Measurements from ENCODE around the gene USP38.

DNA sequence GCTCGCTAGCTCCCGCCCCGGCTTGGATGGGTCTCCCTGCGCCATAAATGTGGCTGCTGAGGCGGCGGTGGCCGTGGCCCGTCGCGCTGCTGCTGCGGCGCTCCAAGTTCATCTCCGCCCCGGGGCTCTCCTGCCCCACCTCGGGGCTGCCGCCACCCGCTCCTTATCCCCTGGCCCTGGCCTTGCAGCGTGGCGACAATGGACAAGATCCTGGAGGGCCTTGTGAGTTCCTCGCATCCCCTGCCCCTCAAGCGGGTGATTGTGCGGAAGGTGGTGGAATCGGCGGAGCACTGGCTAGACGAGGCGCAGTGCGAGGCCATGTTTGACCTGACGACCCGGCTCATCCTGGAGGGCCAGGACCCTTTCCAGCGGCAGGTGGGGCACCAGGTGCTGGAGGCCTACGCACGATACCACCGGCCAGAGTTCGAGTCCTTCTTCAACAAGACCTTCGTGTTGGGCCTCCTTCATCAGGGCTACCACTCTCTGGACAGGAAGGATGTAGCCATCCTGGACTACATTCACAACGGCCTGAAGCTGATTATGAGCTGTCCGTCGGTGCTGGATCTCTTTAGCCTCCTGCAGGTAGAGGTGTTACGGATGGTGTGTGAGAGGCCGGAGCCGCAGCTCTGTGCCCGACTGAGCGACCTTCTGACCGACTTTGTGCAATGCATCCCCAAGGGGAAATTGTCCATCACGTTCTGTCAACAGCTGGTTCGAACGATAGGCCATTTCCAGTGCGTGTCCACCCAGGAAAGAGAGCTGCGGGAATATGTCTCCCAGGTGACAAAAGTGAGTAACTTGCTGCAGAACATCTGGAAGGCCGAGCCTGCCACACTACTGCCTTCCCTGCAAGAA lies 763 bp downstream of the USP38 start:
- no peak for TF ChIP-seq POLR2A (IDR thresholded peaks at IDR 0.05)
- TF ChIP-seq, protein P1, sequence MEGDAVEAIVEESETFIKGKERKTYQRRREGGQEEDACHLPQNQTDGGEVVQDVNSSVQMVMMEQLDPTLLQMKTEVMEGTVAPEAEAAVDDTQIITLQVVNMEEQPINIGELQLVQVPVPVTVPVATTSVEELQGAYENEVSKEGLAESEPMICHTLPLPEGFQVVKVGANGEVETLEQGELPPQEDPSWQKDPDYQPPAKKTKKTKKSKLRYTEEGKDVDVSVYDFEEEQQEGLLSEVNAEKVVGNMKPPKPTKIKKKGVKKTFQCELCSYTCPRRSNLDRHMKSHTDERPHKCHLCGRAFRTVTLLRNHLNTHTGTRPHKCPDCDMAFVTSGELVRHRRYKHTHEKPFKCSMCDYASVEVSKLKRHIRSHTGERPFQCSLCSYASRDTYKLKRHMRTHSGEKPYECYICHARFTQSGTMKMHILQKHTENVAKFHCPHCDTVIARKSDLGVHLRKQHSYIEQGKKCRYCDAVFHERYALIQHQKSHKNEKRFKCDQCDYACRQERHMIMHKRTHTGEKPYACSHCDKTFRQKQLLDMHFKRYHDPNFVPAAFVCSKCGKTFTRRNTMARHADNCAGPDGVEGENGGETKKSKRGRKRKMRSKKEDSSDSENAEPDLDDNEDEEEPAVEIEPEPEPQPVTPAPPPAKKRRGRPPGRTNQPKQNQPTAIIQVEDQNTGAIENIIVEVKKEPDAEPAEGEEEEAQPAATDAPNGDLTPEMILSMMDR (IDR thresholded peaks at IDR 0.05), result no peak
